ENCODE results near the gene PYGL. TPM values are rescaled to one million over a fixed set of nuclear protein-coding genes. Genes with fewer than 3 reads are reported as not detected.

The PYGL gene
- 23.5 TPM for polyA plus RNA-seq (2013, experiment 1 of 2)
- polyA plus RNA-seq (2013, experiment 2 of 2) = 30.4 TPM

GRCh38 chr14:50943943-50944646, at the start of gene PYGL:
TSS of gene PYGL (minus strand) at chr14:50944483. CDS start at chr14:50944403, 80 bp downstream.
- Histone ChIP-seq H3K4me3 (ENCODE audit: low read length) (peak within 1 kb of the TSS; percentile 66), H3K27ac (ENCODE audit: low read depth, low read length) (no peak within 1 kb of the TSS), H3K9ac (ENCODE audit: low read depth, low read length) (peak within 1 kb of the TSS; percentile 68), H3K27me3 (ENCODE audit: insufficient read depth, low read length) (peaks cover 3% of the 10 kb centered on the region; the same call in 1 of the 2 replicates), H3K9me3 (ENCODE audit: insufficient read depth, low read depth, low read length) (no peaks in the 10 kb centered on the region), H3K36me3 (ENCODE audit: insufficient read depth, low read length) (peaks cover 14% of the 10 kb centered on the region), H3K4me1 (ENCODE audit: insufficient read depth, low read length) (peaks cover 10% of the 10 kb centered on the region; the same call in 1 of the 2 replicates)
- under 1% methylated on average over 74 of the region's 74 CpGs for WGBS

- Histone ChIP-seq H3K9ac (ENCODE audit: low read depth, low read length) (no peak overlapping the region), H3K4me3 (ENCODE audit: low read length) (no peak overlapping the region), H3K36me3 (ENCODE audit: insufficient read depth, low read length) (no peaks in the 10 kb centered on the region), H3K9me3 (ENCODE audit: insufficient read depth, low read depth, low read length) (no peaks in the 10 kb centered on the region), H3K27ac (ENCODE audit: low read depth, low read length) (peak overlapping the region; percentile 11; the same call in 1 of the 2 replicates), H3K27me3 (ENCODE audit: insufficient read depth, low read length) (no peaks in the 10 kb centered on the region), H3K4me1 (ENCODE audit: insufficient read depth, low read length) (peaks cover 34% of the 10 kb centered on the region)
- WGBS = 31% methylated on average over 12 of the region's 12 CpGs
Observed at GRCh38 chr14:50985859-50986331, 41.6 kb upstream of the PYGL start.

GRCh38 chr14:50985124-50985858, 41.0 kb upstream of the PYGL start:
- H3K9me3 ChIP-seq (ENCODE audit: insufficient read depth, low read depth, low read length) = no peaks in the 10 kb centered on the region
- no peaks in the 10 kb centered on the region for H3K36me3 ChIP-seq (ENCODE audit: insufficient read depth, low read length)
- no peak overlapping the region for H3K4me3 ChIP-seq (ENCODE audit: low read length)
- H3K27me3 ChIP-seq (ENCODE audit: insufficient read depth, low read length) = no peaks in the 10 kb centered on the region
- H3K9ac ChIP-seq (ENCODE audit: low read depth, low read length) = no peak overlapping the region; the same call in 1 of the 2 replicates
- H3K4me1 ChIP-seq (ENCODE audit: insufficient read depth, low read length) = peaks cover 34% of the 10 kb centered on the region
- WGBS = 85% methylated on average over 13 of the region's 13 CpGs
- H3K27ac ChIP-seq (ENCODE audit: low read depth, low read length) = no peak overlapping the region

GRCh38 chr14:50984036-50984710, 39.9 kb upstream of the PYGL start:
- no peaks in the 10 kb centered on the region for H3K36me3 ChIP-seq (ENCODE audit: insufficient read depth, low read length)
- no peaks in the 10 kb centered on the region for H3K27me3 ChIP-seq (ENCODE audit: insufficient read depth, low read length)
- H3K27ac ChIP-seq (ENCODE audit: low read depth, low read length) = no peak overlapping the region
- WGBS = no CpG with 5 or more reads among the region's 2 CpGs
- H3K9me3 ChIP-seq (ENCODE audit: insufficient read depth, low read depth, low read length) = no peaks in the 10 kb centered on the region
- H3K9ac ChIP-seq (ENCODE audit: low read depth, low read length) = no peak overlapping the region
- peaks cover 34% of the 10 kb centered on the region for H3K4me1 ChIP-seq (ENCODE audit: insufficient read depth, low read length)
- no peak overlapping the region for H3K4me3 ChIP-seq (ENCODE audit: low read length)

GRCh38 chr14:50979941-50980850, 35.9 kb upstream of the PYGL start:
- H3K36me3 ChIP-seq (ENCODE audit: insufficient read depth, low read length) = no peaks in the 10 kb centered on the region
- 92% methylated on average over 4 of the region's 5 CpGs for WGBS
- H3K9me3 ChIP-seq (ENCODE audit: insufficient read depth, low read depth, low read length) = no peaks in the 10 kb centered on the region
- no peak overlapping the region for H3K9ac ChIP-seq (ENCODE audit: low read depth, low read length)
- H3K27me3 ChIP-seq (ENCODE audit: insufficient read depth, low read length) = no peaks in the 10 kb centered on the region
- no peak overlapping the region for H3K27ac ChIP-seq (ENCODE audit: low read depth, low read length)
- peaks cover 18% of the 10 kb centered on the region for H3K4me1 ChIP-seq (ENCODE audit: insufficient read depth, low read length)
- H3K4me3 ChIP-seq (ENCODE audit: low read length) = no peak overlapping the region

- Histone ChIP-seq H3K9ac (ENCODE audit: low read depth, low read length) (no peak overlapping the region), H3K9me3 (ENCODE audit: insufficient read depth, low read depth, low read length) (no peaks in the 10 kb centered on the region), H3K27me3 (ENCODE audit: insufficient read depth, low read length) (no peaks in the 10 kb centered on the region), H3K36me3 (ENCODE audit: insufficient read depth, low read length) (no peaks in the 10 kb centered on the region), H3K27ac (ENCODE audit: low read depth, low read length) (no peak overlapping the region), H3K4me1 (ENCODE audit: insufficient read depth, low read length) (peaks cover 5% of the 10 kb centered on the region), H3K4me3 (ENCODE audit: low read length) (no peak overlapping the region)
- WGBS = 96% methylated on average over 4 of the region's 4 CpGs
Observed at GRCh38 chr14:50978888-50979287, 34.6 kb upstream of the PYGL start.

- no peaks in the 10 kb centered on the region for H3K27me3 ChIP-seq (ENCODE audit: insufficient read depth, low read length)
- WGBS = 92% methylated on average over 3 of the region's 3 CpGs
- H3K9me3 ChIP-seq (ENCODE audit: insufficient read depth, low read depth, low read length) = no peaks in the 10 kb centered on the region
- H3K4me1 ChIP-seq (ENCODE audit: insufficient read depth, low read length) = peaks cover under 1% of the 10 kb centered on the region
- H3K9ac ChIP-seq (ENCODE audit: low read depth, low read length) = no peak overlapping the region
- H3K4me3 ChIP-seq (ENCODE audit: low read length) = no peak overlapping the region
- no peaks in the 10 kb centered on the region for H3K36me3 ChIP-seq (ENCODE audit: insufficient read depth, low read length)
- H3K27ac ChIP-seq (ENCODE audit: low read depth, low read length) = no peak overlapping the region
Observed at GRCh38 chr14:50978529-50978871, 34.2 kb upstream of the PYGL start.

GRCh38 chr14:50977863-50978528, 33.7 kb upstream of the PYGL start:
- Histone ChIP-seq H3K4me3 (ENCODE audit: low read length) (no peak overlapping the region), H3K9me3 (ENCODE audit: insufficient read depth, low read depth, low read length) (no peaks in the 10 kb centered on the region), H3K9ac (ENCODE audit: low read depth, low read length) (no peak overlapping the region), H3K27ac (ENCODE audit: low read depth, low read length) (no peak overlapping the region), H3K27me3 (ENCODE audit: insufficient read depth, low read length) (no peaks in the 10 kb centered on the region), H3K36me3 (ENCODE audit: insufficient read depth, low read length) (no peaks in the 10 kb centered on the region), H3K4me1 (ENCODE audit: insufficient read depth, low read length) (no peaks in the 10 kb centered on the region)
- 91% methylated on average over 3 of the region's 3 CpGs for WGBS

GRCh38 chr14:50974118-50974517, 29.8 kb upstream of the PYGL start:
- H3K9me3 ChIP-seq (ENCODE audit: insufficient read depth, low read depth, low read length) = no peaks in the 10 kb centered on the region
- H3K4me3 ChIP-seq (ENCODE audit: low read length) = no peak overlapping the region
- H3K36me3 ChIP-seq (ENCODE audit: insufficient read depth, low read length) = no peaks in the 10 kb centered on the region
- WGBS = 80% methylated on average over 5 of the region's 5 CpGs
- no peak overlapping the region for H3K9ac ChIP-seq (ENCODE audit: low read depth, low read length)
- H3K4me1 ChIP-seq (ENCODE audit: insufficient read depth, low read length) = no peaks in the 10 kb centered on the region
- no peak overlapping the region for H3K27ac ChIP-seq (ENCODE audit: low read depth, low read length)
- no peaks in the 10 kb centered on the region for H3K27me3 ChIP-seq (ENCODE audit: insufficient read depth, low read length)

GRCh38 chr14:50972734-50973133, 28.5 kb upstream of the PYGL start:
- Histone ChIP-seq H3K36me3 (ENCODE audit: insufficient read depth, low read length) (no peaks in the 10 kb centered on the region), H3K27me3 (ENCODE audit: insufficient read depth, low read length) (no peaks in the 10 kb centered on the region), H3K9me3 (ENCODE audit: insufficient read depth, low read depth, low read length) (no peaks in the 10 kb centered on the region), H3K9ac (ENCODE audit: low read depth, low read length) (no peak overlapping the region), H3K4me3 (ENCODE audit: low read length) (no peak overlapping the region), H3K27ac (ENCODE audit: low read depth, low read length) (no peak overlapping the region), H3K4me1 (ENCODE audit: insufficient read depth, low read length) (no peaks in the 10 kb centered on the region)
- 86% methylated on average over 11 of the region's 11 CpGs for WGBS
